ENCODE measurements around the gene BCL3. TPM values are rescaled to one million over a fixed set of nuclear protein-coding genes. Genes with fewer than 3 reads are reported as not detected.
"Not testable (repeated sequence)": the region's sequence is repeated elsewhere in the genome, so short reads cannot be mapped to it uniquely, and the experiment has no call there.

Gene BCL3
- total RNA-seq, 2 donors from 2014 or later: 81.5 to 103 TPM

DNA sequence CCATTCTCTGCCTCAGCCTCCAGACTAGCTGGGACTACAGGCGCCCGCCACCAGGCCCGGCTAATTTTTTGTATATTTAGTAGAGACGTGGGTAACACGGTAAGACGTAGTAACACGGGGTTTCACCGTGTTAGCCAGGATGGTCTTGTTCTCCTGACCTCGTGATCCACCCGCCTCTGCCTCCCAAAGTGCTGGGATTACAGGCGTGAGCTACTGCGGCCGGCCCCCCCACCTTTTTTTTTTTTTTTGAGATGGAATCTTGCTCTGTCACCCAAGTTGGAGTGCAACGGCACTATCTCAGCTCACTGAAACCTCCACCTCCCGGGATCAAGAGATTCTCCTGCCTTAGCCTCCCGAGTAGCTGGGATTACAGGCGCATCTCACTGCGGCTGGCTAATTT, 23.6 kb downstream of the BCL3 start:
- intact Hi-C loops (cut with DNase I, micrococcal nuclease): loop anchor here (5.0 to 10.0 kb wide), 3 partner anchors 47 to 85 kb away; no protein-coding TSS in a partner anchor
- not testable (repeated sequence) for DNase-seq, ATAC-seq

DNA sequence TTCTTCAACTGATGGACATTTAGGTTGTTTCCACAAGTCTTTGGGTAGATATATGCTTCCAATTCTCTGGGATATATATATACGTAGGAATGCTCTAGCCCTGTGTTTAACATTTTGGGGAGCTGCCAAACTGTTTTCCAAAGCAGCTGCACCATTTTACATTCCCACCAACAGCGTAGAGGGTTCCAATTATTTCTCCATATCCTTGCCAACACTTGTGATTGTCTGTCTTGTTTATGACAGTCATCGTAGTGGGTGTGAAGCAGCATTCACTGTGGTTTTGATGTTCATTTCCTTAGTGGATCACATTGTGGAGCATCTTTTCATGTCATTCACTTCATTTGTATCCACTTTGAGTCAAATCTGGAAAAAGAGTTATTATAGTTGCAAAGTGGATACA, 24.5 kb downstream of the BCL3 start:
- ATAC-seq (no peak), DNase-seq (no peak)
- intact Hi-C loops (cut with DNase I, micrococcal nuclease): loop anchor here (5.0 to 10.0 kb wide), 3 partner anchors 48 to 86 kb away; no protein-coding TSS in a partner anchor

GRCh38 chr19:44775676-44776240, 27.2 kb downstream of the BCL3 start:
- ATAC-seq (no peak), DNase-seq (no peak)
- intact Hi-C loops (cut with DNase I, micrococcal nuclease): loop anchor here in 1 of 2 donors (10.0 kb wide), 1 partner anchor 51 kb away; no protein-coding TSS in a partner anchor

DNA sequence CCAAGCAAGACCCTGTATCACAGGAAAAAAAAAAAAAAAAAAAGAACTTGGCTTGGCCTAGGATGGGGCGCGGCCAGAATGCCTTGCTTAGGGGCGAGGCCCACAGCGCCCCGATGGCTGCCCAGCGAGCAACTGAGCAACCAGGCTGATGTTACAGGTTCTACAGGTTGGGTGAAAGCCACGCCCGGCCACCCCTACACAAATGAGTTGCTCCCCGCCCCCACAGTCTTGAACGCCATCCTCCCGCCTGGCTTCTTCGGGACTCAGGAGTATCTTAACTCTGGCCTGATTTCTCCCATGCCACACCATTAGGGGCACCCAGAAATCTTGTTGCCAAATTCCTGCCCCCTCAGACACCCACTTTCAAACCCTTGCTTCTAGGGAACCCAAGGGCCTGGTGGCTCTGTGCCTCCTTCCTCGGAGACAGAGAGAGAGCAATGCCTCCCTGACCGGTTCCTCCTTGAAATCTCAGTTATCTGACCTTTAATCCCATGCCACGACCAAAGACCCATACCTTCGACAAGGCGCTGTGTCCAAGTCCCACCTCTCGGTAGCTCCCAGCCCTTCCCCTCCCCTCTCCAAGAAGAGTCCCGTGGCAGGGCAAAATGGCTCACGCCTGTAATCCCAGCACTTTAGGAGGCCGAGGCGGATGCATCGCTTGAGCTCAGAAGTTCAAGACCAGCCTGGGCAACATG, 28.0 kb downstream of the BCL3 start:
- intact Hi-C loops (cut with DNase I, micrococcal nuclease): loop anchor here in 1 of 2 donors (10.0 kb wide), 1 partner anchor 52 kb away; no protein-coding TSS in a partner anchor
- DNase-seq: peak; percentile 95

DNA sequence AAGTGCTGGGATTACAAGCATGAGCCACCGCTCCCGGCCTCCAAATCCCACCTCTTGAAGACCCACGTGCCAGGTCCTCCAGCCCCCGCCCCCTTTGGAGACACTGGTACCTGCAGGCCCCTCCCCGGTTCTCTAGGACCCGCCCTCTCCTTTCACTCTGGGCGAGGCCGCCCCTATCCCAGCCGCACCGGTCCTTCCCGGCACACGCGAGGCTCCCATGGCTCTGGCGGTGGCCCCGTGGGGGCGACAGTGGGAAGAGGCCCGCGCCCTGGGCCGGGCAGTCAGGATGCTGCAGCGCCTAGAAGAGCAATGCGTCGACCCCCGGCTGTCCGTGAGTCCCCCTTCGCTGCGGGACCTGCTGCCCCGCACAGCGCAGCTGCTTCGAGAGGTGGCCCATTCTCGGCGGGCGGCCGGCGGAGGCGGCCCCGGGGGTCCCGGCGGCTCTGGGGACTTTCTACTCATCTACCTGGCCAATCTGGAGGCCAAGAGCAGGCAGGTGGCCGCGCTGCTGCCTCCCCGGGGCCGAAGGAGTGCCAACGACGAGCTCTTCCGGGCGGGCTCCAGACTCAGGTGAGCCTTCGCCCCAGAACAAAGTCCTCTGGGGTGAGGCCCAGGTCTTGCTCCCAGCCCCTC, 29.3 kb downstream of the BCL3 start, which contains the start of gene CBLC:
Gene CBLC, plus strand, starts transcription at position 176 of the 633 bp plus-strand sequence. Its CDS starts 42 bp downstream, at position 218.
- ATAC-seq (peak; percentile 82), DNase-seq (peak; percentile 91 to 96)
- intact Hi-C loops (cut with DNase I, micrococcal nuclease): loop anchor here in 1 of 2 donors (10.0 kb wide), 1 partner anchor 53 kb away; no protein-coding TSS in a partner anchor

More for the DNA sequence above, 28.0 kb downstream of the BCL3 start:
- peak; percentile 70 for ATAC-seq

- ATAC-seq (no peak), DNase-seq (no peak)
- intact Hi-C loops (cut with DNase I, micrococcal nuclease): loop anchor here in 1 of 2 donors (10.0 kb wide), 1 partner anchor 54 kb away; no protein-coding TSS in a partner anchor
Measured at GRCh38 chr19:44779150-44779549, 30.6 kb downstream of the BCL3 start.

GRCh38 chr19:44781694-44782093, 33.2 kb downstream of the BCL3 start:
- ATAC-seq; intact Hi-C loops (cut with DNase I, micrococcal nuclease); DNase-seq: not testable (repeated sequence)

DNA sequence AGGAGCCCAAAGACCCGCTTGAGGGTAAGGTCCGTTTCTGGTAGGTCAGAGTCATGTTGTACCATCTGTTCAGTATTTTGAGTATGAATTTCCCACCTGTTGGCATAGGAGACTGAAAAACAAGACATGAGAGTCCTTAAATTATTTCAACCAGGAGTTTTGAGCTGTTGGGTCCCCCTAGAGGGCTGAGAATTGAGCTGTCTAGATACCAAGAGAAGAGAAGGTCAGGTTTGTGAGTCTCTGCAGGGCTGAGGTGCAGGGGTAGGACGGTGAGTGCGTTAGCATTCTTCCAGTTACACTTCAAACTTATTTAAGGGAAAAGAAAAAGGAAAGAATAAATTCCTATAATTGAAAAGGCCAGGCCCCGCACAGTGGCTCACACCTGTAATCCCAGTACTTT, 34.2 kb downstream of the BCL3 start:
- intact Hi-C loops (cut with DNase I, micrococcal nuclease): no loop called here
- DNase-seq: no peak
- ATAC-seq: no peak

DNA sequence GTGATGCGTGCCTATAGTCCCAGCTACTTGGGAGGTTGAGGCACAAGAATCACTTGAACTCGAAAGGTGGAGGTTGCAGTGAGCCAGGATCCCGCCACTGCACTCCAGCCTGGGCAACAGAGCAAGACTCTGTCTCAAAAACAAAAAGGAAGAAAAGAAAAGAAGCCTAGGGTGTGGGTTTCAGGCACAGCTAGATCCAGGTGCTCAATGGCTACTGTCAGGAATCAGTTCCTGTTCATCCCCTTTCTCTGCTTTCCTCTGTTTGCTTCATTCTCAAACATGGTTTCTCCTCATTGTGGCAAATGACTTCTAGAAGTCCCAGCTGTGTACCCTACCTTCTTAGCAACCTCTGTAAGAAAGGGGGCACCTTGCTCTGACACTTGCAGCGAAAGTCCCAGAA, 35.0 kb downstream of the BCL3 start:
- no peak for ATAC-seq
- intact Hi-C loops (cut with DNase I, micrococcal nuclease): no loop called here

GRCh38 chr19:44785271-44785670, 36.8 kb downstream of the BCL3 start:
- ATAC-seq (peak; percentile 62), DNase-seq (no peak)
- intact Hi-C loops (cut with DNase I, micrococcal nuclease): loop anchor here in 1 of 2 donors (5.0 kb wide), 1 partner anchor 47 kb away; no protein-coding TSS in a partner anchor

More for the DNA sequence above, 35.0 kb downstream of the BCL3 start:
- no peak for DNase-seq

- peak; percentile 8 for ATAC-seq
- DNase-seq: no peak
- intact Hi-C loops (cut with DNase I, micrococcal nuclease): loop anchor here in 1 of 2 donors (5.0 kb wide), 1 partner anchor 46 kb away; no protein-coding TSS in a partner anchor
Measured at GRCh38 chr19:44785993-44786392, 37.5 kb downstream of the BCL3 start.

GRCh38 chr19:44788971-44789370, 40.5 kb downstream of the BCL3 start:
- no peak for DNase-seq
- intact Hi-C loops (cut with DNase I, micrococcal nuclease): loop anchor here in 1 of 2 donors (5.0 kb wide), 1 partner anchor 43 kb away; no protein-coding TSS in a partner anchor
- no peak for ATAC-seq

GRCh38 chr19:44789943-44790483, 41.5 kb downstream of the BCL3 start:
- no peak for ATAC-seq
- intact Hi-C loops (cut with DNase I, micrococcal nuclease): loop anchor here (5.0 to 10.0 kb wide), 2 partner anchors 42 to 55 kb away; partner anchors contain the start of gene NECTIN2 (in 1 of the 2)
- no peak for DNase-seq

- DNase-seq: no peak
- no peak for ATAC-seq
- intact Hi-C loops (cut with DNase I, micrococcal nuclease): loop anchor here in 1 of 2 donors (10.0 kb wide), 1 partner anchor 53 kb away; the partner anchor contains the start of gene NECTIN2
Measured at GRCh38 chr19:44792281-44792680, 43.8 kb downstream of the BCL3 start.

GRCh38 chr19:44794610-44795009, 46.1 kb downstream of the BCL3 start:
- DNase-seq (no peak), ATAC-seq (no peak)
- intact Hi-C loops (cut with DNase I, micrococcal nuclease): loop anchor here in 1 of 2 donors (10.0 kb wide), 1 partner anchor 50 kb away; the partner anchor contains the start of gene NECTIN2

- intact Hi-C loops (cut with DNase I, micrococcal nuclease): loop anchor here in 1 of 2 donors (10.0 kb wide), 1 partner anchor 49 kb away; the partner anchor contains the start of gene NECTIN2
- DNase-seq (no peak), ATAC-seq (no peak)
Measured at GRCh38 chr19:44795398-44795987, 47.0 kb downstream of the BCL3 start.

GRCh38 chr19:44796701-44797115, 48.2 kb downstream of the BCL3 start:
- intact Hi-C loops (cut with DNase I, micrococcal nuclease): loop anchor here in 1 of 2 donors (10.0 kb wide), 1 partner anchor 48 kb away; the partner anchor contains the start of gene NECTIN2
- no peak for DNase-seq
- no peak for ATAC-seq
